ENCODE results near the gene PODNL1. TPM values are rescaled to one million over a fixed set of nuclear protein-coding genes. Genes with fewer than 3 reads are reported as not detected.

Gene PODNL1
- total RNA-seq, 2 donors from 2014 or later: 0.50 to 9.1 TPM

DNA sequence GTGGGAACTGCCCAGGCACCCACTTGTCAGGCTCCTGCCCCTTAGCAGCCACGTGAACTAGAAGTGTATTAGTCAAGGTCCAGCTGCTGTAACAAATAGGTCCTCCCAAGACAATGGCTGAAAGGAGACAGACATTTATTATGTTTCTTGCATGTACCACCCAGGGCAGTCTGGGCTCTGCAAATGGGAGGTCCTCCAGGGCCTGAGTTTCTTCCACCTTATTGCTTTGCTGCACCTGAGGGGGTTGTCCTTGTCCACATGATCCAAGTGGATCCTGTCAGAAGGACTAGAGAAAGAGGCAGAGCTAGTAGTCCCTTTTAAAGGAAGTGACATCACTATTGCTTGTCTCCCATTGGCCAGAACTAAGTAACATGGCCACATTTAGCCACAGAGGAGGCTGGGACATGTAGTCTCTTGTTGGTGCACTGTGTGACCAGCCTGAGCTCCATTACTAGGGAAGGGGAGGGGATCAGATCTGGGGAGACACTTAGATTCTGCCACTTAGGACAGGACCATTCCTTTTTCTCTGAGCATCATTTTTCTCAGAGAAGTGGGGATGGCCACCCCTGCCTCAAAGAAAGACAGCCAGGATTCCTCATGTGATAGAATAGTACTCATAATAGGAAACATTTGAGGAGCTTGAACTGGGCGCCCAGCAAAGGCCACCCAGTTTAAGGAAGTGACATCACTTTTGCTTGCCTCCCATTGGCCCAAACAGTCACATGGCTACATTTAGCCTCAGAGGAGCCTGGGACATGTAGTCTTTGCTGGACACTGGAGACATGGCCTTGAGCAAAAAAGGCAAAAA lies 17.1 kb downstream of the PODNL1 start:
- intact Hi-C loops (cut with DNase I): no loop called here
- H3K4me1 ChIP-seq (replicated peaks): no peaks in the 10 kb centered on the region
- peaks cover 3 to 14% of the 10 kb centered on the region in 2 donors for H3K36me3 ChIP-seq
- H3K9me3 ChIP-seq: no peaks in the 10 kb centered on the region
- no peak for DNase-seq (ENCODE audit: low spot score)
- no peaks in the 10 kb centered on the region for H3K27me3 ChIP-seq (replicated peaks; ENCODE audit: insufficient read depth)
- no peak overlapping the region for H3K27ac ChIP-seq
- 97% methylated on average over 2 of the region's 2 CpGs for WGBS
- TF ChIP-seq POLR2A (IDR thresholded peaks at IDR 0.05) (no peak), POLR2AphosphoS5 (IDR thresholded peaks at IDR 0.05) (no peak)
- TF ChIP-seq, protein P1, sequence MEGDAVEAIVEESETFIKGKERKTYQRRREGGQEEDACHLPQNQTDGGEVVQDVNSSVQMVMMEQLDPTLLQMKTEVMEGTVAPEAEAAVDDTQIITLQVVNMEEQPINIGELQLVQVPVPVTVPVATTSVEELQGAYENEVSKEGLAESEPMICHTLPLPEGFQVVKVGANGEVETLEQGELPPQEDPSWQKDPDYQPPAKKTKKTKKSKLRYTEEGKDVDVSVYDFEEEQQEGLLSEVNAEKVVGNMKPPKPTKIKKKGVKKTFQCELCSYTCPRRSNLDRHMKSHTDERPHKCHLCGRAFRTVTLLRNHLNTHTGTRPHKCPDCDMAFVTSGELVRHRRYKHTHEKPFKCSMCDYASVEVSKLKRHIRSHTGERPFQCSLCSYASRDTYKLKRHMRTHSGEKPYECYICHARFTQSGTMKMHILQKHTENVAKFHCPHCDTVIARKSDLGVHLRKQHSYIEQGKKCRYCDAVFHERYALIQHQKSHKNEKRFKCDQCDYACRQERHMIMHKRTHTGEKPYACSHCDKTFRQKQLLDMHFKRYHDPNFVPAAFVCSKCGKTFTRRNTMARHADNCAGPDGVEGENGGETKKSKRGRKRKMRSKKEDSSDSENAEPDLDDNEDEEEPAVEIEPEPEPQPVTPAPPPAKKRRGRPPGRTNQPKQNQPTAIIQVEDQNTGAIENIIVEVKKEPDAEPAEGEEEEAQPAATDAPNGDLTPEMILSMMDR (IDR thresholded peaks at IDR 0.05): no peak
- no peak overlapping the region for H3K4me3 ChIP-seq

DNA sequence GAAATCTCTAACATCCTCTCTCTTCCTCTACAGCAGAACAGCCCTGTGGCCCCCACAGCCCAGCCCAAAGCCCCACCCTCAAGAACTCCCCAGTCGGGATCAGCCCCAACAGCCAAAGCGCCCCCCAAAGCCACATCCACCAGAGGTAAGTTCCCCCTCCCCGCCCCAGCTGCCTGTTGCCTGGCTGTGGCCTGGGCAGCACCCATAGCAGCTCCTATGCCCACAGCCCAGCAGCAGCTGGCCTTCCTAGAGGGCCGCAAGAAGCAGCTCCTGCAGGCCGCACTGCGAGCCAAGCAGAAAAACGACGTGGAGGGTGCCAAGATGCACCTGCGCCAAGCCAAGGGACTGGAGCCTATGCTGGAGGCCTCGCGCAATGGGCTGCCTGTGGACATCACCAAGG lies 17.7 kb downstream of the PODNL1 start:
- no peaks in the 10 kb centered on the region for H3K4me1 ChIP-seq (replicated peaks)
- no peak for DNase-seq (ENCODE audit: low spot score)
- no peaks in the 10 kb centered on the region for H3K27me3 ChIP-seq (replicated peaks; ENCODE audit: insufficient read depth)
- H3K4me3 ChIP-seq: no peak overlapping the region
- no peaks in the 10 kb centered on the region for H3K9me3 ChIP-seq
- TF ChIP-seq POLR2A (IDR thresholded peaks at IDR 0.05): no peak
- TF ChIP-seq, protein P1 (IDR thresholded peaks at IDR 0.05): no peak
- no peak for TF ChIP-seq POLR2AphosphoS5 (IDR thresholded peaks at IDR 0.05)
- H3K27ac ChIP-seq: no peak overlapping the region
- WGBS: 97% methylated on average over 11 of the region's 11 CpGs
- intact Hi-C loops (cut with DNase I): no loop called here
- H3K36me3 ChIP-seq: peaks cover 3 to 14% of the 10 kb centered on the region in 2 donors

DNA sequence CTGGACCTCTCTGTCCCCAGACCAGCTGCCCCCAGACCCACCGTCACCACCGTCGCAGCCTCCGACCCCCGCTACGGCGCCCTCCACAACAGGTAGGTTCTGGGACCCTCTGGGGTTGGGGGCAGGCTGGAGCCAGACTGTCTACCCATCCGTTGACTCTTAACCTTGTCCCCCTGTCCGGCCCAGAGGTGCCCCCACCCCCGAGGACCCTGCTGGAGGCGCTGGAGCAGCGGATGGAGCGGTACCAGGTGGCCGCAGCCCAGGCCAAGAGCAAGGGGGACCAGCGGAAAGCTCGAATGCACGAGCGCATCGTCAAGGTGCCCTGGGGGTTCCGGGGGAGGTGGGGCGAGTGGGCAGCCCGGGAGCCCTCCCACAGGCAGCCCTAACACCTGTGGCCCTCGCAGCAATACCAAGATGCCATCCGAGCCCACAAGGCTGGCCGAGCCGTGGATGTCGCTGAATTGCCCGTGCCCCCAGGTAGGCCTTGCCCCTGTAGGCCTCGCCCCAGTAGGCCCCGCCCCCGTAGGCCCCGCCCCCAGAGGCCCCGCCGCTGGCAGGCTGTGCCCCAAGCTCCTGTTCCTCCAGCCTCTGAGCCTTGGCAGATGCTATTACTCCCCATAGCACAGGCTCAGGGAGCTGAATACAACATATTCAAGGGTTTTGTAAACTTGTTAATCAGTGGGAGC lies 19.3 kb downstream of the PODNL1 start:
- Histone ChIP-seq H3K36me3 (peaks cover 3 to 14% of the 10 kb centered on the region in 2 donors), H3K4me3 (no peak overlapping the region), H3K4me1 (replicated peaks) (no peaks in the 10 kb centered on the region), H3K9me3 (no peaks in the 10 kb centered on the region), H3K27ac (peak overlapping the region in 1 of 2 donors; percentile 38), H3K27me3 (replicated peaks; ENCODE audit: insufficient read depth) (no peaks in the 10 kb centered on the region)
- TF ChIP-seq, protein P1 (IDR thresholded peaks at IDR 0.05): no peak
- peak; percentile 53 for TF ChIP-seq POLR2AphosphoS5 (IDR thresholded peaks at IDR 0.05)
- TF ChIP-seq POLR2A (IDR thresholded peaks at IDR 0.05): no peak
- no peak for DNase-seq (ENCODE audit: low spot score)
- intact Hi-C loops (cut with DNase I): no loop called here
- 83% methylated on average over 34 of the region's 34 CpGs for WGBS

DNA sequence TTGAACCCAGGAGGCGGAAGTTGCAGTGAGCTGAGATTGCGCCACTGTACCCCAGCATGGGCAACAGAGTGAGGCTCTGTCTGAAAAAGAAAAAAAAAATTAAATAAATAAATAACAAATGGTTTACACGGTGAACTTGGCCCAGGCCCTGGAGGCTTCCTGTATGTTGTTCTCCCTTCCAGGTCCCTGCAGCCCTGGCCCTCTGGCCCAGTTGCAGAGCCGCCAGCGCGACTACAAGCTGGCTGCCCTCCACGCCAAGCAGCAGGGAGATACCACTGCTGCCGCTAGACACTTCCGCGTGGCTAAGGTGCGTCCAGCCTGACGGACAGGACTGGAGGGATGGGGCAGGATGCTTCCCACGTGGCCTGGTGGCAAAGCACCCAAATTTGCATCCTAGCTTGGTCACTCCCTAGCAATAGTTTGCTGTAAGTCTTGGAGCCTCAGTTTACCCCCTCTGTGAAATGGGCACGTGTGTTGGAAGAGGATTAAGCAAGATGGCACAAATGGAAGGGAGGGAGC lies 20.3 kb downstream of the PODNL1 start:
- DNase-seq (ENCODE audit: low spot score): peak; percentile 40
- WGBS: 69% methylated on average over 14 of the region's 14 CpGs
- Histone ChIP-seq H3K27me3 (replicated peaks; ENCODE audit: insufficient read depth) (no peaks in the 10 kb centered on the region), H3K4me3 (no peak overlapping the region), H3K9me3 (no peaks in the 10 kb centered on the region), H3K27ac (peak overlapping the region in 1 of 2 donors; percentile 38), H3K36me3 (peaks cover 3 to 10% of the 10 kb centered on the region in 2 donors), H3K4me1 (replicated peaks) (no peaks in the 10 kb centered on the region)
- intact Hi-C loops (cut with DNase I): no loop called here
- peak; percentile 28 for TF ChIP-seq POLR2AphosphoS5 (IDR thresholded peaks at IDR 0.05)
- no peak for TF ChIP-seq POLR2A (IDR thresholded peaks at IDR 0.05)

DNA sequence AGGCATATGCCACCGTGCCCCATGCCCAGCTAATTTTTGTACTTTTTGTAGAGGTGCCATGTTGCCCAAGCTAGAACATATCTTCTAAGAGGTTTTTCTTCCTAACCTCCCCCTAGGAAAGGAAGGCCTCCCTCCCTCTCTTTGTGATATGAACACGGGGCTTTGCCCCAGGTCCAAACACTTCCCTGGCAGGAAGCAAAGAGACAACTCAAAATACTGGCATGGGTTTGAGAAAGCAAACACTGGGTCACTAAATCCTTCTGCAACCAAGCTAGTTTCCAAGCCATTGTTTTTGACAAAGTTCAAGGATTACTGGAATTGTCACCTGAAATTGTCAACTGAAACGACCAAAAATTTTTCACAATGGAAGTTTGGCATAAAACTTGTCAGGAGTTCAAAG lies 23.4 kb downstream of the PODNL1 start:
- H3K4me1 ChIP-seq (replicated peaks): no peaks in the 10 kb centered on the region
- no peak for DNase-seq (ENCODE audit: low spot score)
- H3K4me3 ChIP-seq: no peak overlapping the region
- H3K27me3 ChIP-seq (replicated peaks; ENCODE audit: insufficient read depth): no peaks in the 10 kb centered on the region
- H3K9me3 ChIP-seq: no peaks in the 10 kb centered on the region
- WGBS: 47% methylated on average over 3 of the region's 3 CpGs
- intact Hi-C loops (cut with DNase I): no loop called here
- TF ChIP-seq POLR2A (IDR thresholded peaks at IDR 0.05): no peak
- TF ChIP-seq, protein P1 (IDR thresholded peaks at IDR 0.05): no peak
- no peak overlapping the region for H3K27ac ChIP-seq
- H3K36me3 ChIP-seq: peaks cover 2 to 5% of the 10 kb centered on the region in 2 donors

All from prostate gland (tissue), 2 donors.